AML-193 (cell line): ENCODE measurements around the gene MAP3K20.
"Not testable (repeated sequence)": the region's sequence is repeated elsewhere in the genome, so short reads cannot be mapped to it uniquely, and the experiment has no call there.

Experiments
- DNase-seq, 2 experiments: peaks; one replicate each; lab custom pipeline; 2025; lab: John Stamatoyannopoulos, UW

Gene MAP3K20

GRCh38 chr2:173204316-173204715, 128.7 kb downstream of the MAP3K20 start:
- no peak for DNase-seq

- DNase-seq, result no peak
Measured at GRCh38 chr2:173205375-173205774, 129.7 kb downstream of the MAP3K20 start.

DNA sequence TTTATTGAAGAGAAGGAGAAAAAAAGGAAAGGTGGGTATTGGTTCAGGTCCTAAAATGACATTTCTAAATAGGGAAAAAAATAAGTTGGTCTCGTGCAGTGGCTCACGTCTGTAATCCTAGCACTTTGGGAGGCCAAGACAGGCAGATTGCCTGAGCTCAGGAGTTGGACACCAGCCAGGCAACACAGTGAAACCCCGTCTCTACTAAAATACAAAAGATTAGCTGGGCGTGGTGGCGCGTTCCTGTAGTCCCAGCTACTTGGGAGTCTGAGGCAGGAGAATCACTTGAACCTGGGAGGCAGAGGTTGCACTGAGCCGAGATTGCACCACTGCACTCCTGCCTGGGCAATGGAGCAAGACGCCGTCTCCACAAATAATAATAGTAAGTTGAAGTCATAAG, 131.5 kb downstream of the MAP3K20 start:
- not testable (repeated sequence) for DNase-seq

- DNase-seq, result peak; percentile 41 to 57
Measured at GRCh38 chr2:173210270-173211196, 134.9 kb downstream of the MAP3K20 start.

GRCh38 chr2:173213181-173213580, 137.5 kb downstream of the MAP3K20 start:
- DNase-seq, result no peak

GRCh38 chr2:173214213-173214612, 138.6 kb downstream of the MAP3K20 start:
- DNase-seq, result no peak

DNA sequence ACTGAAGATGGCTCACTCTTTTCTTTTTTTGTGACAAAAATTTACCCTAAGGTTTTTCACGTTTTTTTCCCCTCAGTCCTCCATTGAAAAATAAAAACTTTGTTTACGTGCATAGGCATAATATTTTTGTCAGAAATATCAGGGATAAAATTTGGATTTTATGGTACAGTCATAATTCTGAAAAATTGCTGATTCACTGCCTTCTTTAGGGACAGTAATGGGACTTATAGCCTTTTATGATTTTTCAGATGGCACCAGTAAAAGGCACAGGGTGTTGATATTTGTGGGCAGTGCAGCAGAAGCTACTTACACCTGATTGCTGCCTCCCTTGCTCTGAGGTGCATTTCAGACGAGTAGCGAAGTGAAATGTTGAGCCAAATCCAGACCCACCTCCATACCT, 139.7 kb downstream of the MAP3K20 start:
- no peak for DNase-seq

DNA sequence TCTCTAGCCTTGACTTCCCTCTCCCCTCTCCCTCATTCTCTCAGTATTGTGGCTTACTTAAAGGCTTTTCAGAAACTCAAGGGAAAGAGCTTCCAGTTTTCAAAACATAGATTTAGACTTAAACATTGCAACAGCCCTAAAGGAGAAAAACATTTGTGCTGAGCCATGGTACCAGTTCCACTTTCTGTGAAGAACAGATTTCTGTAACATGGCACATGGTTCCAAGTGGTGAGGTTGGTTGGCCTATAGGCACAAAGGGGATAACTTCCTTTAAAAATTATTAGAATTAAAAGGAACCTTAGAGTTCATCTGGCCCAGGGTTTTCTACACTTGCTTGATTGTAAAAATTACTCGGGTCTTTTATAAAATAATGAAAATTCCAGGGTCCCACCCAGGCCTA, 140.4 kb downstream of the MAP3K20 start:
- no peak for DNase-seq

- DNase-seq, result no peak
Measured at GRCh38 chr2:173216668-173217067, 141.0 kb downstream of the MAP3K20 start.

DNA sequence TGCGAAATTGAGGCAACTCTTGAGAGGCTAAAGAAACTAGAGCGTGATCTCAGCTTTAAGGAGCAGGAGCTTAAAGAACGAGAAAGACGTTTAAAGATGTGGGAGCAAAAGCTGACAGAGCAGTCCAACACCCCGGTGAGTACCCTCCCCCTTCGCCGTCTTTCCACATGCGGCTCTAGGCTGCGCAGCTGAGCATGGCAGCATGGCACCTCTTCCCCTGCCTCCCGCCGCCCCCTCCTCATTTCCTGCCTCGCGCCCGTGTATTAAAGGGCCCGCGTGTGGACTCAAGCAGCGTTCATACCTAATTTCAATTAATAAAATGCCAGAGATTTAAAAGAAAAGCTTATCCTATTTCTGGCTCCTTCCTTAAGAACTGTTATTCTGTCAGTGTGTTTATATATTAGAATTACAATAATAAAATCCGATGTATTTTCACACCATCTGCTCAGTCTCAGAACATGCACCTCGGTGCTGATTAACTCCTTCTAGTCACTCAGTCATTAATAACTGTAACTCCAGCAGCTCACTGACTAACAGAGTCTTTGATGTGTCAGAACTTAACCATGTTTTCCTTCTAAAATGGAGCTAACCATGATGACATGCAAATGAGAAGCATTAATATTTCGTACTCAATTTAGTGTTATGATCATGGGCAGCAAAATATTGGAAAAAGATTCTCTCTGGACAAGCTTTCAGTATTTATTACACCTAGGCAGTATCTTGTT, 141.6 kb downstream of the MAP3K20 start:
- no peak for DNase-seq

DNA sequence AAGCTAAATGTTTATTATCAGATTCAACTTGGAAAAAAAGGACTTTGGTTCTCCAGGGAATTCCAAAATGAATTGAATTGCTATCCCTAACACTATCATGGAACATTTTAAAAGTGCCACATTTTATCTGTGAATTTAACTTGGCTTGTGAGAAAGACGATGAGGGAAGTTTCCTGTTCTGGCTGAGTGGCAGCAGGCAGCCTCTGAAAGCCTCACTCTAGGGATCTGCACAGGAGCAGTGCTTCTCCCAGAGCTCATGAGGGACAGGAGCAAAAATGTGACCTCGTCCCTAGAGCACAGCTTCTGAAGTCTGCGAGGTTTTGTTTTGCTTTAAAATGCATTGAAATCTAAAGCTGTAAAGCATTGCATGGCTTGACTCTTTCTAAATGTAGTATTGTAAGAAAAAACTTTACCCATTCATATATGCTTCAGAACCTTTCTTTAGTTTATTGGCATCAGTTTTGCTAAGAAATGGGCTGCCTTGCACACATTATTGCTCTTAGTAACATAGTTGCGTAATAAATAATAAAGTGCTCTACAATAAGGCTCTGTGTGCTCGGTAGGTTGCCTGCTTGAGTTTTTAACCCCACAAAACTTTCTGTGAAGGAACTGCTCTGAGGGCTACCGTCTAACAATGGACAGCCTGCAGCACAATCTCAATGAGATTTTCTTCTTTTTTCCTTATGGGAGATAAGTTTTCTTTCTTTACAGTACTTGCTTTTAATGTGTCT, 142.8 kb downstream of the MAP3K20 start:
- DNase-seq, result no peak

GRCh38 chr2:173221132-173221695, 145.6 kb downstream of the MAP3K20 start:
- no peak for DNase-seq

DNA sequence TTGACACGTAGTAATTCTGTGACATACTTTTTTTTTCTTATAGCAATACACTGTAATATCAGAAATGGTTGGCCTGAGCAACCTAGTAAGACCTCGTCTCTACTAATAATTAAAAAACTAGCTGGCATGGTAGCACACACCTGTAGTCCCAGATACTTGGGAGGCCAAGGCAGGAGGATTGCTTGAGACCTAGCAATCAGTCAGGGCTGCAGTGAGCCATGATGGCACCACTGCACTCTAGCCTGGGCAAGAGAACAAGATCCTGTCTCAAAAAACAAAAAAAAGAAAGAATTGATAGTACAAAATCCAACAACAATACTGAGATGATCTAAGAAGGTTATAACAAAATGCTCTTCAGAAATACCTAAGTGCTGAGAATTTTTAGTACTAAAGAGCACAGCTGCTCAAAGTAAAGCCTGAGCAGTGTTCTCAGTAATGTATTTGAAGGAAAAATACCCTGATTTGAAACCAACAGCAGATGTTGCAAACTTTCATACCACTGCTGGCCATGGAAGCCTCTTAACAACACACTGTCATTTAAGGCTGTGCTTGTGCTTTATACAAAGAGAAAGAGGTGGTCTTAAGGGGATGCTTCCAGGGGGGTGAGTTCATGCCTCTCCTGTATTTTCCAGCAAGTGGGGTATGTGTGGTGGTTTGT, 146.4 kb downstream of the MAP3K20 start:
- no peak for DNase-seq

DNA sequence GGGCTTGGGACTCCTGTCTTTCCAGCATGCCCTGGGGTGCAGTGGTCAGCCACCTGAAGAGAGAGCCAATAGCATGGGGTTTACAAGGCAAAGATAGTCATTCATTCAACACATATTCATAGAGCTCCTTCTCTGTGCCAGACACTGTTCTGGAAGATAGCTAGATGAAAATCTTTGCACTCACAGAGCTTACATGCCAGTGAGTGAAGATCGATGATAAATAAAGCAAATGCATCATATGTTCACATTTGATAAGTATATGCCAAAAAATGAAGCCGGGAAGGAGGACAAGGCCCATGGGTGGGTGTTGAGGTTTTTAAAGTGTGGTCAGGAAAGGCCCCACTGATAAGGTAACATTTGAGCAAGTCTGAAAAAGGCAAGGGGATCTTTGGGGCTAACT, 148.2 kb downstream of the MAP3K20 start:
- no peak for DNase-seq

- DNase-seq, result no peak
Measured at GRCh38 chr2:173226899-173227698, 151.5 kb downstream of the MAP3K20 start.

DNA sequence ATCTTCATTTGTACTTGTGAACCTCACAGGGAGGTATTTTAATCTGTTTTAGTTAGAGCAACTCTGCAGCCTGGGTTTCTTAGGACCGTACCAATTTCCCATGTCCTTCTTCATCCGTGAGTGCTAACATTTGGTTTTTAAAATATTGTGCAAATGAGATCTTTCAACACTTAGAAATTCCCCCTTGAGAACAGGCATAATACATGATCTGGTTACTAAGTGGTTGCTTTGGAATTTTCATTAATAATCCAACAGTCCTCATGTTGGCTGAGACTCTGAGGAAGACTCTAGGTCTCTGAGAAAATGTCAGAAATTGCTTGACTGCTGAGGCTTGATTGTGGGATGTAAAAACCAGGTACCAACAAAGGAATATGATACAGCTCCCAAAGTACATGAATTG, 153.4 kb downstream of the MAP3K20 start:
- DNase-seq, result no peak

DNA sequence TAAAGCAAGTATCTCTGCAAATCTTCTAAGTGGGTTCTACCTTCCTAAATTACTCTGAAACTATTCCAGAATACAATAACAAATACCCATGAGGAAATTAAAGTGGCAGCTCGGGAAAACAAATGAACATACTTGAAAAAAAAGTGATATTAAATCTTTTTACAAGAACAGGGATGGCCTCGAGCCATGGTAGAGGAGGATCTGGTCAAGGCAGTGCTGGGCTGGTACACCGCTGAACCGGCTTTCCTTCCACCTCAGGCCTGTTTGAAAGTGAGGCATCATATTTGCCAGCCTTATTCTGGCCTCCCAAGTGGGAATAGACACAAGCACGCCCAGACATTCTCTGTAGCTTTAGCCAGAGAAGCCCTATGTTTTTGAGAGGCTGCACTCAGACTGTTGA, 154.5 kb downstream of the MAP3K20 start:
- DNase-seq, result no peak

GRCh38 chr2:173231042-173231441, 155.4 kb downstream of the MAP3K20 start:
- no peak for DNase-seq

DNA sequence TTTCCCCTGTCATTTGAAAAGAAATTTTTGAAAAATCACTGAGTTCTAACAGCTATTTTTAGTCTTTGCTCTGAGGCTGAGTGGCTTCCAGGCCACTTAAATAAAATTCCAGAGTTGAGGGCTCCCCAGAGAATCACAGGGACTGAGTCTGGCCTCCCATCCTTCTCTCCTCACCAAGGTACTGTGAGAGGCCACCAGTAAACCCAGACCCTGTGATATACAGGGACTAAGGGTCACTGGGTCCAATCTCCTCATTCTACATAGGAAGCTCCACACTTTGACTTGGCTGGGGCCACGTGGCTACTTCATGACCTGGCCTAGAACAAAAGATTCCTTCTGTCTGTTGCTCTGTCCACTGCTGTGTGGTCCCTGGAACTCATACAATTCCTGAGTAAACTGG, 155.8 kb downstream of the MAP3K20 start:
- no peak for DNase-seq

DNA sequence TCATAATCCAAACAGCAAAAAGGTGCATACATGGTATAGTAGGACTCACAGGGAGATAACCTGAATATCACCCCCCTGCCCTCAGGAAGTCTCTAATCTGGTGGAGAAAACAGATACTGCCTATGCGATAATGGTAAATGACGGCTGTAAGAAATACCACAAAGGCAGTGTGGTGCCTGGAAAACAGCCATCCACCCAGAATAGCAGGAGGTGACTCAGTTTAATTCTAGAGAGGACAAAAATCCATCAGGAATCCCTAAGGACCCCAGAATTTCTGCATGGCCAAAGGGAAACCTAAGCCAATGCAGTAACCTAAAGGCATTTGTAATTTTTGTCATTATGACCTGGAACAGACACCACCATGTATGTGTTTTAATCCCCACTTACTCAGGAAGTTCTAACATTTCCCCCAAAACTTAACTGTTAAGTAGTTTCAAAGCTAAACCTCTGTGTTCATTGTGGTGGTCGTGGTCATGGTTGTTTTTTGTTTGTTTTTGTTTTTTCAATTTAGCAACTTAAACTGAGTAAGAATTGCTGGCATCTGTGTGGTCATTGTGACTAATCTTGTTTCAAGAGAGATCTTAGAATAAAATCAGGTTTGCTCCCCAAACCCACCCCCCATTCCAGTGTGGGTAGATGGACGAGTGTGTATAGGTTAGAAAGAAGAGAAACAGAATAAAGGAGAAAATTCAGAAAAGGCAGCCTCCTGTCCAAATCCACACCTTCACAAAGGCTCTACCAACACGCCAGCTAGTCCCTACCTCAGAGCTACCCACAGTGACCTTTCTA, 157.5 kb downstream of the MAP3K20 start:
- DNase-seq, result no peak
